Dermis blood vessel endothelial cell (primary cell): ENCODE results near the gene RELN. TPM values are rescaled to one million over a fixed set of nuclear protein-coding genes. Genes with fewer than 3 reads are reported as not detected.
"Not testable (repeated sequence)": the region's sequence is repeated elsewhere in the genome, so short reads cannot be mapped to it uniquely, and the experiment has no call there.

ENCODE experiments used
- DNase-seq: peaks from one replicate; pipeline ENCODE4 v3.0.0; 2010
- total RNA-seq: library from RNA; depleted of rRNA; stranded (reverse); fragments of >200 nt; gene quantifications from 2 replicates; pipeline ENCODE4 v1.2.3, GENCODE V29; 2014

Gene RELN
- total RNA-seq, 1 donor from 2014 or later = 412 TPM

DNA sequence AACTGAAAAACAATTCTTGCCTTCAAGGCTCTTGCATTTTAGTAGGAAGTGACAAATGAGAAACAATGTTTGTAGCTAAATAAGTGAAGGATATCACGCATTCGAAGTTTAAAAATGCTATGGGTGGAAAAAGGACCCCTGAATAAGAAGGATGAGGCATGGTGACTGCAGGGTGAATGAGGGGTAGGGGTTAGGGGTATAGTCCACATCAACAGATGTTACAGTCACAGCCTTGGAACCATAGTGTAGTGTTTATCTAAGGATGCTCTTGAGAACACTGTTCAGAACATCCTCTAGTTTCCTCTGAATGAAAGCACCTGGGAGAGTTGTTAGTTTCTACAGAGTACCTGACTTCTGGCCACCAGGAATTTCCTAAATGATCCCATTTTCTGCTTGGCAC, 157.0 kb downstream of the RELN start:
- DNase-seq = no peak

DNA sequence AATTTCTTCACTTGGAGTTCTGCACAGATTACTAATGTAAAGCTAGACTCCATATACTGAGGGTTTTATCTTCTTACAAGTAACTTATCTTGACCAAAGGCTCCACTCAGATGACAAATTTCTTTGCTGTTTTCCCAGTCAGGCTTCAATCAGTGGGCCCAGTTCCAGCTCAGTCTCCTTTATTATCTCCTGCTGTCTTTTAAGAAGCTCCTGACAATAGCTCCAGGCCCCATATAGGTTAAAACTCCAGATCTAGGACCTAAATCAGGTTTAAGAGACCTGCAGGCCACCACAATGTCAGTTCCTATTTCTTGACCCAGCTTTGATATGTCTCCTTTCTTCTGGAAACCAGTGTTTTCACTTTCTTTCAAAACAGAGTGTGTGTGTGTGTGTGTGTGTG, 165.2 kb downstream of the RELN start:
- DNase-seq = no peak

GRCh38 chr7:103823084-103823483, 166.4 kb downstream of the RELN start:
- DNase-seq = no peak

DNA sequence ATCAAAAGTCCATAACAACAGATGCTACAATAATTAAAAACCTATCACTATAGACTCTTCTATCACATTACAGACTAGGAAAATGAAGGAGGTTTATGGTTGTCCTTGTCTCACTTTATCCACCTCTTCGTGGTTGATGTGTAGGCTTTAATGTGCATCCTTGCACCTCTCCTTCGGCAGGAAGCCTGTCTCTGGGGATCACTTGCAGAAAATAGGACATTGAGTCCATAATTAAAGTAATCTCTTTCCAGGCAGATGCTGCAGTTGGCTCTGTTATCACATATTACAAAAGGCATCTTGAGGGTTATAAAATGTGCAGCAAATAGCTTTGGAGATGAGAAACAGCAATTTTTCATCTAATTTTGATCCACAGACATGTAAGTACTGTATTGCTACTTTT, 168.4 kb downstream of the RELN start:
- no peak for DNase-seq

GRCh38 chr7:103815972-103816371, 173.5 kb downstream of the RELN start:
- DNase-seq = not testable (repeated sequence)

DNA sequence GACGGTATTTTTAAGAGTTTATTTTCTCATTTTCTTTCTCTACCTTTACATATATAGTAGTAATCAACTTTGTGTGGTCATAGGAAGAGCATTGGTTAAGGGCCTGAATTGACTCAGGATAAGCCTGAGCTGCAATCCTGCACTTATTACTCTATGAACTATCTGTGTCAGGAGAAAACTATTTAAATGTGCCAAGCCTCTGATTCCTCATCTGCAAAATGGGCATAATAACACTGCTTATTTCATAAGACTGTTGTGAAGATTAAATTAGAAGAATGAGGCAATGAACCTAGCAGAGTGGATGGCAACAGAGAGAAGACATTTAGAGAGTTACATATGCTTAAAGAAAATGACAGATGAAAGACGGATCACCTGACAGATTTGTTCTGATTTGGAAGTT, 175.5 kb downstream of the RELN start:
- no peak for DNase-seq

DNA sequence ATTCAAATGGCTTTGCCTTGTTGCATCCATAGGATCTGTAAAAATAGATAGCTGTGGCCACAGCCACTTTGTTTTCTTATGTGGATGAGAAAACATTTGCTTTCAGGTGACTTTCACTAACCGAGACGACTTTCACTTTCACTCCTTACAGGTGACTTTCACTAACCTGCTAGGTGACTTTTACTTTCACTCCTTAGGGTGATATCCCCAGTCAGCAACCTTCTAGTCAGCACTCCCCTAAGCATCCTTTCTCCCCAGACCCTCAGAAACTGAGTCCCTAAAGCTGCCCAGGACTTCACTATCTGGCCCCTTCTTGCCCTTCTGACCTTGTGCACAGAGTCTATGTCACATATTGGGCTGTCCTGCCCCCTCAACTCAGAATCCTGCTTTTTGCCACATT, 177.5 kb downstream of the RELN start:
- no peak for DNase-seq

- no peak for DNase-seq
Measured at GRCh38 chr7:103811290-103811689, 178.2 kb downstream of the RELN start.

GRCh38 chr7:103810112-103810744, 179.2 kb downstream of the RELN start:
- DNase-seq = no peak

- no peak for DNase-seq
Measured at GRCh38 chr7:103809229-103809994, 180.0 kb downstream of the RELN start.

DNA sequence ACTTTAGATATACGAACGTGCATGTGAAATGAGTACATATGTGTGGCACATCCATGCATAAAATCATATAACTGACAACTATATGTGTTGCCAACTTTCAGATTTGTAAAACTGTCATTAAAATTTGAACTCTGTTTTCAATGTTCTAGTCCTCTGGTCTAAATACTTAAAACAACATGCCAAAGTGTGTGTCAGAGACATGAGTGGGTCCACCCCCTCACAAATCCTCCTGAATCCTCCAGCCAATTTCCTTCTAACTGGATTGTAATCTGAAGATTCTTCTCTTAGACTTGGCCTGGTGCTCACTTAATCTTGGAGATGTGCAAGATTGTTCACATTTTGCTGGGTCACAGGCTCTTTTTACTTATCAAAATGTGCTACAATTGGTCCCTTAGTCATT, 184.1 kb downstream of the RELN start:
- DNase-seq = no peak

DNA sequence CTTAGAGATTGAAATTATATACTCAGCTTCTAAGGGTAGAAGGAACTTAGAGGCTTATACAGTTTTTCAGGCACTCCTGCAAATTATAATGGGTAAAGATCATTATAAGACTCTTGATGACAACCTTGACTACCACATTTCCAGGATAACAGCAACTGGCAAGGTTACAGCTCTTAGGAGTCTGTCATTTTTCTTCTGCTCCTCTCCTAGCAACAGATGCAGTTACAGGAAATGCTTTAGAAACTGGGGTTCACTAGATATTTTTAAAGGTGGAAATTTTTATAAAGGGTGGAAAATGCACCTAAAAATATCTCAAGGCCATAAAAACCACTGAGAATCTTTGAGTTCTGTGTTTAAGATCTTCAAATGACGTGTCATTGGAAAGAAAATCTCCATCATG, 185.8 kb downstream of the RELN start:
- DNase-seq = no peak

GRCh38 chr7:103799298-103799697, 190.2 kb downstream of the RELN start:
- no peak for DNase-seq

- DNase-seq = no peak
Measured at GRCh38 chr7:103797647-103798307, 191.7 kb downstream of the RELN start.

DNA sequence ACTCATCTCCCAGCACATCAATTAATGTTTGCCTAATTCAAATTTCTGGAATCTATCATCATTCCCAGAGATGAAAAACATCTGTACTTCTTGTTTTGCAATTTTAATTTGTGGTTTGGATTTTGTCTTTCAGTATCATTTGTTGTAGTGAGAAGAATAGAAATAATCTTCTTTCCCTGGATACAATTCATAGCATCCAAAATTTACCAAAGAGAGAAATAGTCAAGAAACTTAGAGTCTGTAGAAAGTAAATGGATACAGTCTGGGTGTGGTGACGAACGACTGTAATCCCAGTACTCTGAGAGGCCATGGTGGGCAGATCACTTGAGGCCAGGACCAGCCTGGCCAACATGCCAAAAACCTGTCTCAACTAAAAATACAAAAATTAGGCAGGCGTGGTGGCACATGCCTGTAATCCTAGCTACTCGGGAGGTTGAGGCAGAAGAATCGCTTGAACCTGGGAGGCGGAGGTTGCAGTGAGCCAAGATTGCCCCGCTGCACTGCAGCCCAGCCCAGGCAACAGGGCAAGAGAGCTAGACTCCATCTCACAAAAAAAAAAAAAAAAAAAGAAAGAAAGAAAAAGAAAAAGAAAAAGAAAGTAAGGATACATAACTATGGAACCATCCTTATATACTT, 193.0 kb downstream of the RELN start:
- DNase-seq = no peak

GRCh38 chr7:103795787-103796186, 193.7 kb downstream of the RELN start:
- peak; percentile 42 for DNase-seq

DNA sequence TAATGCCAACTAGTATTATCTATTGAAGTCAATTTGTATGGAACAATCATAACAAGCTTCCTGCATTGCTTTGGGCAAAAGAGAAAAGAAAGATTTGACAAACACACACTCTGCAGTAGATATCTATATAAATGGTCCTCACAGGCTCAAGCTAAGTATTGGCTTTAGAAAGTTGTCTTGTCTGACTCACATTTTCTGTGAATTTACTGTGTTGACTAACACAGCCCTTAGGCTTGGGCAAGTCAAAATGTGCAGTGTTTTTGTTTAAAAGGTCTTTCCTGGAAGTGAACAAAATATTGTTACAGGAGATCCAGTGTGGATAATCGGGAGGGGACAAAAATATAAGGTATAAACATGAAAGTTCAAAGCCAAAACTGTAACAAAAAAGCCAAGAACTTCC, 194.4 kb downstream of the RELN start:
- DNase-seq = peak; percentile 7

DNA sequence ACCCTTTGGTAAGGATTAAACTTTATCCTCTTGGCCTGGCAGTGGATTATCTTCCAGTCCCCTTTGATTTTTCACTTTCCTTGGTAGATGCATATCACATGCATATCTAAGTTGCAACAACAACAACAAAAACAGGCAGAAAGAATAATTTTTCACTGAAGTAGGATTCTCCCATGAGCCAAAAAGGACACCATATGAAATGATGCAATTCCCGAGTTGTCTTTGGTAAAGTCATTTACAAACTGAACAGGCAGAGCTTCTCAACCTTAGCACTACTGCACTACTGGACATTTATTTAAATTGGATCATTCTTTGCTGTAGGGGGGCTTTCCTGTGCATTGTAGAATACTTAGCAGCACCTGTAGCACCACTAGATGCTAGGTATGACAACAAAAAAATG, 195.0 kb downstream of the RELN start:
- DNase-seq = no peak

- DNase-seq = no peak
Measured at GRCh38 chr7:103793614-103794013, 195.8 kb downstream of the RELN start.

DNA sequence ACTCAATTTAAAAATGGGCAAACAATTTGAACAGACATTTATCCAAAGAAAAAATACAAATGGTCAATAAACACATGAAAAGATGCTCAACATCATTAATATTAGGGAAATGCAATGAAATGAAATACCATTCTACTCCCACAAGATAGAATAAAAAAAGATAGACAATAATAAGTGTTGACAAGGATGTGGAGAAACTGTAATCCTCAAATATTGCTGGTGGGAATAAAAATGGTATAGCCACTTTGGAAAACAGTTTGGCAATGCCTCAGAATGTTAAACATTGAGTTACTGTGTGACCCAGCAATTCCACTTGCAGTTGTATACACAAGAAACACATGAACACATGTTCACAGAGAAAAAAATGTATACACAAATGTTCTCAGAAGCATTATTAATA, 197.6 kb downstream of the RELN start:
- no peak for DNase-seq

GRCh38 chr7:103787041-103787440, 202.4 kb downstream of the RELN start:
- DNase-seq = not testable (repeated sequence)

GRCh38 chr7:103784646-103785286, 204.7 kb downstream of the RELN start:
- no peak for DNase-seq

DNA sequence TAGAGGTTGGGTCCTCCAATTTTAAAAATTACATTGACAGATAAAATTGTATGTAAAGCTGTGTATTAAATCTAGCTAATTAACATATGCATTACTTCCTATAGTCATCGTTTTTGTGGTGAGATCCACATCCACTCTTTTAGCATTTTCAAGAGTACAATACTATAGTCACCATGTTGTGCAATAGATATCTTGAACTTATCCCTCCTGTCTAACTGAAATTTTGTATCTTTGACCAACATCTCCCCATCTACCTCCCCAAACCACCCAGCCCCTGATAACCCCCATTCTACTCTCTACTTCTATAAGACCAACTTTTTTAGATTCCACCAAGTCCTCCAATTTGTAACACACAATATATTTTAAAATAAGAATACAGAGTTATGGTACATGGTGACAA, 208.0 kb downstream of the RELN start:
- DNase-seq = no peak
